Panc1 (cell line): Measurements from ENCODE around the gene CHAC1. TPM values are rescaled to one million over a fixed set of nuclear protein-coding genes. Genes with fewer than 3 reads are reported as not detected.

Experiments
- ATAC-seq: fragments of 200-7000 bp; cut with Tn5 transposase; 2 replicates; pipeline ENCODE4 v1.9.1; 2020; ENCODE audit warnings: mild to moderate bottlenecking, moderate library complexity
- BruUV-seq: library from RNA; stranded (reverse); fragments of 400-500 nt; replicated peaks from 2 replicates; lab custom pipeline; 2021; lab: Mats Ljungman, UMichigan
- CTCF ChIA-PET: fragments of 300-600 bp; sonication (Branson Sonifier 250); formaldehyde crosslinking; loops from one replicate; lab custom pipeline; 2022; ENCODE audit warnings: antibody characterized with exemption; lab: Charles Lee
- POLR2A ChIA-PET: fragments of 300-600 bp; sonication (Branson Sonifier 250); formaldehyde crosslinking; loops from one replicate; lab custom pipeline; 2022; ENCODE audit warnings: antibody characterized with exemption; lab: Charles Lee
- DNase-seq: peaks from one replicate; pipeline ENCODE4 v3.0.0-alpha.2; 2010; ENCODE audit warnings: low read depth, low spot score
- H3K27ac ChIP-seq: 2 replicates; pipeline ENCODE4 v1.5.1; 2011; ENCODE audit warnings: mild to moderate bottlenecking, low read length, inconsistent platforms
- H3K27me3 ChIP-seq: fragments of 200-500 bp; sonication (Bioruptor generic); 2 replicates; pipeline ENCODE4 v1.6.0; 2014; ENCODE audit warnings: low read length, inconsistent platforms; ENCODE audit not compliant: control insufficient read depth, insufficient read depth
- H3K36me3 ChIP-seq: fragments of 200-500 bp; sonication (Bioruptor generic); 2 replicates; pipeline ENCODE4 v1.5.1; 2014; ENCODE audit warnings: inconsistent platforms, mild to moderate bottlenecking, low read length, moderate library complexity; ENCODE audit not compliant: control insufficient read depth, insufficient read depth
- H3K4me1 ChIP-seq: 2 replicates; pipeline ENCODE4 v1.5.1; 2011; ENCODE audit warnings: inconsistent platforms, mild to moderate bottlenecking, low read length, moderate library complexity; ENCODE audit not compliant: control insufficient read depth, insufficient read depth
- H3K4me3 ChIP-seq, 2 experiments: 2 replicates each; pipeline ENCODE4 v1.5.1; 2011 to 2012; ENCODE audit warnings: low read depth in 2 of 2, low read length in 2 of 2, mild to moderate bottlenecking in 2 of 2, inconsistent platforms in 1 of 2, moderate library complexity in 1 of 2
- H3K9me3 ChIP-seq: fragments of 200-500 bp; sonication (Bioruptor generic); 2 replicates; pipeline ENCODE4 v1.5.1; 2014; ENCODE audit warnings: low read depth, mild to moderate bottlenecking, inconsistent platforms, low read length, moderate library complexity; ENCODE audit not compliant: control insufficient read depth, insufficient read depth
- POLR2AphosphoS5 ChIP-seq: IDR thresholded peaks from 2 replicates; pipeline ENCODE4 v1.6.1; 2012; ENCODE audit warnings: mild to moderate bottlenecking, low read depth, low read length, moderate library complexity
- SIN3A ChIP-seq: IDR thresholded peaks from 2 replicates; pipeline ENCODE4 v1.6.1; 2012; ENCODE audit warnings: low read depth, mild to moderate bottlenecking, low read length, moderate library complexity, borderline replicate concordance; ENCODE audit not compliant: insufficient read depth
- TCF7L2 ChIP-seq: IDR thresholded peaks from 2 replicates; pipeline ENCODE4 v1.6.1; 2011; ENCODE audit warnings: mild to moderate bottlenecking, low read depth, low read length, inconsistent platforms
- in situ Hi-C: cut with HindIII; loops from 2 replicates; pipeline ENCODE4 v1.10.0; 2016; ENCODE audit warnings: low sequenced_read_pairs, low pct_unique_long_range_greater_than_20kb
- intact Hi-C: fragments of 100-400 bp; cut with micrococcal nuclease; formaldehyde crosslinking; loops from one replicate; pipeline ENCODE4 v1.10.0; 2022; ENCODE audit not compliant: unreplicated experiment
- total RNA-seq: library from RNA; stranded (reverse); gene quantifications from one replicate; pipeline ENCODE4 v1.2.1, GENCODE V29; 2021; ENCODE audit not compliant: unreplicated experiment
- TF ChIP-seq, protein P1 (sequence below), 2 experiments: IDR thresholded peaks; 2 replicates each; pipeline ENCODE4 v1.6.1; 2011 to 2012; ENCODE audit warnings: low read depth in 2 of 2, control low read depth in 1 of 2, low read length in 1 of 2, mild to moderate bottlenecking in 1 of 2, moderate library complexity in 1 of 2; ENCODE audit not compliant: insufficient read depth in 1 of 2
- TF ChIP-seq, protein P2 (sequence below): fragments of 450-650 bp; IDR thresholded peaks from 2 replicates; pipeline ENCODE4 v1.5.1; 2017; ENCODE audit warnings: mild to moderate bottlenecking

CHAC1 gene
- total RNA-seq, 1 experiment from 2014 or later, result 15.5 TPM

DNA sequence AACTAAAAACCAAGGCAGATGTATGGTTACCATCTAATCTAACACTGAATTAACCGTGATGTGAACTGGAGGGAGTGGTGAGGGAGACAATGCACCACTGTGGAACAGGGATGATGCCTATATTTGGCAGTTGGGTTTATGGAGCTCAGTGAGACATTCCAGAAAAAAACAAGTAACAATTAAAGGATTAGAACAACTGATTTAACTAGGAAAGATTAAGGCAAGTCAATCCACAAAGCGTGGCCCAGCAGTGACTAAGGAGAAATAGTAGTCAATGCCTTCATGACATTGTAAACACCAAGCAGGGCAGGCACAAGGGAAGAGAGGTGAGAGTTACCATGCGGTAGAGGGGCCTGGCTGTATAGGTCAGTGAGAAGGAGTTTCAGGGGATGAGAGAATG lies 38.1 kb downstream of the CHAC1 start:
- no peak overlapping the region for H3K27ac ChIP-seq
- no peaks in the 10 kb centered on the region for H3K4me1 ChIP-seq
- DNase-seq (no peak), ATAC-seq (no peak)
- H3K9me3 ChIP-seq, result no peaks in the 10 kb centered on the region
- no peaks in the 10 kb centered on the region for H3K27me3 ChIP-seq
- H3K4me3 ChIP-seq, result no peak overlapping the region
- in situ Hi-C loops (no loop called here), intact Hi-C loops (no loop called here)
- CTCF ChIA-PET, result no interaction called here
- no TSS peak for BruUV-seq
- H3K36me3 ChIP-seq, result peaks cover 14% of the 10 kb centered on the region; the same call in 1 of the 2 replicates
- POLR2A ChIA-PET, result no interaction called here
- TF ChIP-seq, protein P1, sequence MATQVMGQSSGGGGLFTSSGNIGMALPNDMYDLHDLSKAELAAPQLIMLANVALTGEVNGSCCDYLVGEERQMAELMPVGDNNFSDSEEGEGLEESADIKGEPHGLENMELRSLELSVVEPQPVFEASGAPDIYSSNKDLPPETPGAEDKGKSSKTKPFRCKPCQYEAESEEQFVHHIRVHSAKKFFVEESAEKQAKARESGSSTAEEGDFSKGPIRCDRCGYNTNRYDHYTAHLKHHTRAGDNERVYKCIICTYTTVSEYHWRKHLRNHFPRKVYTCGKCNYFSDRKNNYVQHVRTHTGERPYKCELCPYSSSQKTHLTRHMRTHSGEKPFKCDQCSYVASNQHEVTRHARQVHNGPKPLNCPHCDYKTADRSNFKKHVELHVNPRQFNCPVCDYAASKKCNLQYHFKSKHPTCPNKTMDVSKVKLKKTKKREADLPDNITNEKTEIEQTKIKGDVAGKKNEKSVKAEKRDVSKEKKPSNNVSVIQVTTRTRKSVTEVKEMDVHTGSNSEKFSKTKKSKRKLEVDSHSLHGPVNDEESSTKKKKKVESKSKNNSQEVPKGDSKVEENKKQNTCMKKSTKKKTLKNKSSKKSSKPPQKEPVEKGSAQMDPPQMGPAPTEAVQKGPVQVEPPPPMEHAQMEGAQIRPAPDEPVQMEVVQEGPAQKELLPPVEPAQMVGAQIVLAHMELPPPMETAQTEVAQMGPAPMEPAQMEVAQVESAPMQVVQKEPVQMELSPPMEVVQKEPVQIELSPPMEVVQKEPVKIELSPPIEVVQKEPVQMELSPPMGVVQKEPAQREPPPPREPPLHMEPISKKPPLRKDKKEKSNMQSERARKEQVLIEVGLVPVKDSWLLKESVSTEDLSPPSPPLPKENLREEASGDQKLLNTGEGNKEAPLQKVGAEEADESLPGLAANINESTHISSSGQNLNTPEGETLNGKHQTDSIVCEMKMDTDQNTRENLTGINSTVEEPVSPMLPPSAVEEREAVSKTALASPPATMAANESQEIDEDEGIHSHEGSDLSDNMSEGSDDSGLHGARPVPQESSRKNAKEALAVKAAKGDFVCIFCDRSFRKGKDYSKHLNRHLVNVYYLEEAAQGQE (IDR thresholded peaks at IDR 0.05; ENCODE audit: insufficient read depth in 1 of 2, low read depth in 2 of 2, low read length in 1 of 2), result no peak
- TF ChIP-seq, protein P2, sequence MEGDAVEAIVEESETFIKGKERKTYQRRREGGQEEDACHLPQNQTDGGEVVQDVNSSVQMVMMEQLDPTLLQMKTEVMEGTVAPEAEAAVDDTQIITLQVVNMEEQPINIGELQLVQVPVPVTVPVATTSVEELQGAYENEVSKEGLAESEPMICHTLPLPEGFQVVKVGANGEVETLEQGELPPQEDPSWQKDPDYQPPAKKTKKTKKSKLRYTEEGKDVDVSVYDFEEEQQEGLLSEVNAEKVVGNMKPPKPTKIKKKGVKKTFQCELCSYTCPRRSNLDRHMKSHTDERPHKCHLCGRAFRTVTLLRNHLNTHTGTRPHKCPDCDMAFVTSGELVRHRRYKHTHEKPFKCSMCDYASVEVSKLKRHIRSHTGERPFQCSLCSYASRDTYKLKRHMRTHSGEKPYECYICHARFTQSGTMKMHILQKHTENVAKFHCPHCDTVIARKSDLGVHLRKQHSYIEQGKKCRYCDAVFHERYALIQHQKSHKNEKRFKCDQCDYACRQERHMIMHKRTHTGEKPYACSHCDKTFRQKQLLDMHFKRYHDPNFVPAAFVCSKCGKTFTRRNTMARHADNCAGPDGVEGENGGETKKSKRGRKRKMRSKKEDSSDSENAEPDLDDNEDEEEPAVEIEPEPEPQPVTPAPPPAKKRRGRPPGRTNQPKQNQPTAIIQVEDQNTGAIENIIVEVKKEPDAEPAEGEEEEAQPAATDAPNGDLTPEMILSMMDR, result no peak
- TF ChIP-seq SIN3A, result no peak
- TF ChIP-seq POLR2AphosphoS5, result no peak
- TF ChIP-seq TCF7L2, result no peak

DNA sequence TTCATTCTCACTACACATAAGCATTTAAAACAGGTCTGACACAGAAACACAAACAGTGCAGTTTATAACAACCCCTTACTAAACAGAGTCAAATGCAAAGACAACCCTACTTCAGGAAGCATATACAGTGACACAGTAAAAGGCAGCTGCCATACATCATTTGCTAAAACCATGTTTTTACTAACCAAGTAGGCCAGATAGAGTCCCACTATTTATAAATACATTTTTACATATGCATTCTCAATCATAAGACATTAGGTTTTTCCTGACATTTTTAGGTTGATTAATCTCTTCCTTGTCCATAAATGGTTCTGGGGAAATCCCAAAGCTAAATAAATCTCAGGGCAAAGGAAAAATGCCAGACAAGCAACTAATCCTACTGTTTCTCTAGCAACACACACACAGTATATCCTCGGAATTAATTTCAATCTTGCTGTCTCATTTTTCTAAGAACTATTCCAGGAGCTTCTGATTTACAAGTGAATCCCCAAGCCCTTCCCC lies 39.0 kb downstream of the CHAC1 start:
- H3K27me3 ChIP-seq, result no peaks in the 10 kb centered on the region
- TF ChIP-seq, protein P2, result no peak
- TF ChIP-seq SIN3A, result no peak
- no peak for TF ChIP-seq TCF7L2
- TF ChIP-seq POLR2AphosphoS5, result no peak
- TF ChIP-seq, protein P1 (IDR thresholded peaks at IDR 0.05; ENCODE audit: insufficient read depth in 1 of 2, low read depth in 2 of 2, low read length in 1 of 2), result no peak
- no peaks in the 10 kb centered on the region for H3K4me1 ChIP-seq
- BruUV-seq, result no TSS peak
- POLR2A ChIA-PET, result no interaction called here
- no peak overlapping the region for H3K4me3 ChIP-seq
- peaks cover 16% of the 10 kb centered on the region for H3K36me3 ChIP-seq
- DNase-seq (no peak), ATAC-seq (no peak)
- in situ Hi-C loops (no loop called here), intact Hi-C loops (no loop called here)
- CTCF ChIA-PET, result no interaction called here
- no peak overlapping the region for H3K27ac ChIP-seq
- H3K9me3 ChIP-seq, result no peaks in the 10 kb centered on the region
